A204.1 (cell line): ENCODE data around the gene LGALS9C.
"Not testable (repeated sequence)": the region's sequence is repeated elsewhere in the genome, so short reads cannot be mapped to it uniquely, and the experiment has no call there.

Experiments used
- FAIRE-seq: peaks from 2 replicates; lab custom pipeline; 2012; peaks lifted over from hg19 to GRCh38; lab: Jason Lieb, UNC

Gene LGALS9C

DNA sequence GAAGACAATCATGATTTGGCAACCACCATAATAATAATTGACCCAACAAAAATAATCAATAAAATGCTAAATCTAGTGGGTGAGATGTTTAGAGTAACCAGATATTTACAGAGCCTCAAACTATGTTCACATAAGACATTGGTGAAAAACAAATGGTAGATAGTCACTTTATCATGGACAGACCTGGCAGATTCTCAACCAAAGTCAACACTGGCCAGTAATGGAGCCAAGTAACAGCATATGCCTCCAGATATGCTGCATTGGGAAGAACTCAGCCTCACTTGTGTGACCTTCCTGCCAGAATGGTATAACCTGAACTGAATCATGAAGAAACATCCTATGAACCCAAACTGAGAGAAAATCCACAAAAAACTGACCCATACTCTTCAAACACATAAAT, 53.8 kb downstream of the LGALS9C start:
- not testable (repeated sequence) for FAIRE-seq

DNA sequence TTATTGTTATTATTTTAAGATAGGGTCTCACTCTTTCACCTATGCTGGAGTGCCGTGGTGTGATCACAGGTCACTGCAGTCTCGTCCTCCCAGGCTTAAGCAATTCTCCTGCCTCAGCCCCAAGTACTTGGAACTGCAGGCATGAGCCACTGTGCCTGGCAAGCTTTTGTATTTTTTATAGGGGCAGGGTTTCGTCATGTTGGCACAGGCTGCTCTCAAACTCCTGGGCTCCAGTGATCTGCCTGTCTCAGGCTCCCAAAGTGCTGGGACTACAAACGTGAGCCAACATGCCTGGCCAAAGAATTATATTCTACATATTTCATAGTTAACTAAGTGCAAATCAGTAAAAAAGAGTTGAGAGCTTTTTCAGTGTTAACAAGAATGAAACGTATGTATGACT, 65.6 kb downstream of the LGALS9C start:
- not testable (repeated sequence) for FAIRE-seq

DNA sequence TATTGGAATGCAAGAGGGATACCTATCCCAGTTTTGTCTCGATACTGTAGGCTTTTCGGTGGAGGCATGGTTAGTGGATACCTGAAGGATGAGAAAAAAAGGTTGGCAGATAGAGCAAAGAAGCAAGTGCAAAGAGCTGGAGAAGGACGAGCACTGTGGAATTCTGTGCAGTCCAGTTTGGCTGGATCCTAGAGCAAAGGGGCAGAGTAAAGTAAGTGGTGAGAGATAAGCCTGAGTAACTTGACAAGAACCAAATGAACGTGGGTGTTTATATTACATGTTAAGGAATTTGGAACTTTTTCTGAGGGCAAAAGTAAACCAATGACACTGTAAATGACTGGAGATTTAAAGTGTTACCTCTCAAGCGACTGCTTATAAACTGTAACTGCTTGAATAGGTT, 66.3 kb downstream of the LGALS9C start:
- FAIRE-seq: not testable (repeated sequence)
